Large intestine (tissue), 3 donors: ENCODE results near the gene ACO1. TPM values are rescaled to one million over a fixed set of nuclear protein-coding genes. Genes with fewer than 3 reads are reported as not detected.

Experiments
- DNase-seq, 2 donors: peaks; one replicate each; pipeline versions ENCODE4 v3.0.0 to v3.0.0-alpha.2; 2013
- H3K27ac ChIP-seq: one replicate; pipeline ENCODE4 v1.5.1; 2013; ENCODE audit warnings: low read length
- H3K27me3 ChIP-seq: 2 replicates; pipeline ENCODE4 v1.6.1; 2013; ENCODE audit warnings: low read length; ENCODE audit not compliant: control insufficient read depth, insufficient read depth
- H3K36me3 ChIP-seq: 2 replicates; pipeline ENCODE4 v1.6.1; 2013; ENCODE audit warnings: low read length; ENCODE audit not compliant: control insufficient read depth, insufficient read depth
- H3K4me1 ChIP-seq: one replicate; pipeline ENCODE4 v1.6.1; 2013; ENCODE audit warnings: low read length; ENCODE audit not compliant: control insufficient read depth, insufficient read depth
- H3K4me3 ChIP-seq: one replicate; pipeline ENCODE4 v1.5.1; 2013; ENCODE audit warnings: low read length
- H3K9me3 ChIP-seq: one replicate; pipeline ENCODE4 v1.6.1; 2013; ENCODE audit warnings: mild to moderate bottlenecking, low read depth, low read length, moderate library complexity; ENCODE audit not compliant: control insufficient read depth
- WGBS: methylation state at CpG from one replicate; pipeline ENCODE4 v1.1.5; 2013; ENCODE audit warnings: low lambda C conversion rate; ENCODE audit not compliant: insufficient coverage; 5-methylcytosine and 5-hydroxymethylcytosine counted together
- polyA plus RNA-seq: library from polyadenylated mRNA; unstranded; fragments of 120-200 nt; gene quantifications from one replicate; pipeline ENCODE4 v1.2.1, GENCODE V29; 2013

ACO1 gene
- polyA plus RNA-seq, 1 donor, result 94.0 TPM

- Histone ChIP-seq H3K36me3 (peaks cover 43% of the 10 kb centered on the region), H3K9me3 (no peaks in the 10 kb centered on the region), H3K4me3 (no peak overlapping the region), H3K4me1 (no peaks in the 10 kb centered on the region), H3K27me3 (no peaks in the 10 kb centered on the region), H3K27ac (no peak overlapping the region)
- no CpG with 5 or more reads among the region's 2 CpGs for WGBS
- peak in 1 of 2 donors; percentile 8 for DNase-seq
Observed at GRCh38 chr9:32486839-32487562, 102.6 kb downstream of the ACO1 start.

GRCh38 chr9:32487981-32488380 is 103.5 kb downstream of the ACO1 start:
- 100% methylated on average over 1 of the region's 3 CpGs for WGBS
- H3K4me3 ChIP-seq, result no peak overlapping the region
- no peaks in the 10 kb centered on the region for H3K4me1 ChIP-seq
- no peaks in the 10 kb centered on the region for H3K27me3 ChIP-seq
- H3K27ac ChIP-seq, result no peak overlapping the region
- no peak for DNase-seq
- H3K9me3 ChIP-seq, result no peaks in the 10 kb centered on the region
- peaks cover 43% of the 10 kb centered on the region for H3K36me3 ChIP-seq

- no peak for DNase-seq
- Histone ChIP-seq H3K9me3 (no peaks in the 10 kb centered on the region), H3K27ac (no peak overlapping the region), H3K36me3 (peaks cover 27% of the 10 kb centered on the region), H3K27me3 (no peaks in the 10 kb centered on the region), H3K4me1 (no peaks in the 10 kb centered on the region), H3K4me3 (no peak overlapping the region)
- 100% methylated on average over 1 of the region's 3 CpGs for WGBS
Observed at GRCh38 chr9:32490601-32491000, 106.2 kb downstream of the ACO1 start.

DNA sequence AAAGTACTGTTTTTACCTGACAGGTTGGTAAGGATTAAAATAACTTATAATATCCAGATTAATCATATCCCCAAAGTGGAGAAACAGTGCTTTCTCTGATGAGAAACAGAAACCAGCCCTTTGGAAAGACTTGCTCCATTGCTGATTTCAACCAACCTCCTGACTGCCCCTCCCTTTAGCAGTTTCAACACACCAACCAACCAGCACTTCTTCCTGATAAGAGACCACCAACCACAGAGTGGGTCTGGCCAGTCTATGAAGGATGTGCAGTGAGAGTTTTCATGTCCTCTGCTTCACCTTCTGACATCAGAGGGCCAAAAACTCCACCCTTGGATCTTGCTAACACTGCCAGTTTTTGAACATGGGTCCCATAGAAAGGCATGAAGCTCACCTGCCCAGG is 113.5 kb downstream of the ACO1 start:
- Histone ChIP-seq H3K9me3 (no peaks in the 10 kb centered on the region), H3K27ac (no peak overlapping the region), H3K36me3 (peaks cover 15% of the 10 kb centered on the region), H3K27me3 (no peaks in the 10 kb centered on the region), H3K4me3 (no peak overlapping the region), H3K4me1 (no peaks in the 10 kb centered on the region)
- no peak for DNase-seq

GRCh38 chr9:32500768-32501167 is 116.3 kb downstream of the ACO1 start:
- peaks cover 15% of the 10 kb centered on the region for H3K36me3 ChIP-seq
- H3K27ac ChIP-seq, result no peak overlapping the region
- H3K27me3 ChIP-seq, result no peaks in the 10 kb centered on the region
- no peak for DNase-seq
- 100% methylated on average over 1 of the region's 2 CpGs for WGBS
- H3K9me3 ChIP-seq, result no peaks in the 10 kb centered on the region
- H3K4me3 ChIP-seq, result no peak overlapping the region
- no peaks in the 10 kb centered on the region for H3K4me1 ChIP-seq

- Histone ChIP-seq H3K9me3 (no peaks in the 10 kb centered on the region), H3K27me3 (no peaks in the 10 kb centered on the region), H3K4me1 (no peaks in the 10 kb centered on the region), H3K36me3 (peaks cover 13% of the 10 kb centered on the region), H3K27ac (no peak overlapping the region), H3K4me3 (no peak overlapping the region)
- WGBS, result 100% methylated on average over 1 of the region's 1 CpG
- DNase-seq, result no peak
Observed at GRCh38 chr9:32501868-32502267, 117.4 kb downstream of the ACO1 start.

DNA sequence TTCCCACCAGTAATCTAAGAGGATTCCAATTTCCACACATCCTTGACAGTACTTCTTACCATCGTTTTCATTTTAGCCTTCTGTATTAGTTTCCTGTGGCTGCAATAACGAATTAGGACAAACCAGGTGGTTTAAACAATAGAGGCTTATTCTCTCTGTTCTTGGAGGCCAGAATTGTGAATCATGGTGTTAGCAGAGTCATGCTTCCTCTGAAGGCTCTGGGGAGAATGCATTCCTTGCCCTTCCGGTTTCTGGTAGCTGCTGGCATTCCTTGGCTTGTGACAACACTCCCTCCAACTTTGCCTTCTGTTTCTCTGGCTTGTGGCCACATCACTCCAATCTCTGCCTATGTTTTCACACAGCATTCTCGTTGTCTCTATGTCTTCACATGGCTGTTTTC is 118.0 kb downstream of the ACO1 start:
- peaks cover 13% of the 10 kb centered on the region for H3K36me3 ChIP-seq
- H3K4me3 ChIP-seq, result no peak overlapping the region
- no peaks in the 10 kb centered on the region for H3K4me1 ChIP-seq
- H3K27me3 ChIP-seq, result no peaks in the 10 kb centered on the region
- H3K9me3 ChIP-seq, result no peaks in the 10 kb centered on the region
- DNase-seq, result no peak
- WGBS, result 79% methylated on average over 2 of the region's 4 CpGs
- no peak overlapping the region for H3K27ac ChIP-seq

- H3K36me3 ChIP-seq, result peaks cover 11% of the 10 kb centered on the region
- no peak overlapping the region for H3K27ac ChIP-seq
- H3K4me3 ChIP-seq, result no peak overlapping the region
- H3K4me1 ChIP-seq, result no peaks in the 10 kb centered on the region
- no peak for DNase-seq
- WGBS, result 100% methylated on average over 1 of the region's 3 CpGs
- H3K27me3 ChIP-seq, result no peaks in the 10 kb centered on the region
- H3K9me3 ChIP-seq, result no peaks in the 10 kb centered on the region
Observed at GRCh38 chr9:32503008-32503407, 118.6 kb downstream of the ACO1 start.

Other genes starting within 250 kb of the ACO1 start
- gene RIGI, start 141.6 kb downstream of the ACO1 start, polyA plus RNA-seq, result 13.1 TPM
- 14.6 TPM for gene SMIM27, start 167.7 kb downstream of the ACO1 start, polyA plus RNA-seq
- gene TOPORS, start 167.9 kb downstream of the ACO1 start, polyA plus RNA-seq, result 20.3 TPM
- gene NDUFB6, start 188.5 kb downstream of the ACO1 start, polyA plus RNA-seq, result 63.3 TPM